Trophoblast cell (in vitro differentiated cells and primary cell): Measurements from ENCODE around the gene TAF1L. TPM values are rescaled to one million over a fixed set of nuclear protein-coding genes. Genes with fewer than 3 reads are reported as not detected.

ENCODE experiments used
- DNase-seq, 2 donors: peaks; one replicate each; pipeline ENCODE4 v3.0.0-alpha.2; 2016
- H2AFZ ChIP-seq: 2 replicates; pipeline ENCODE4 v1.6.1; 2013; ENCODE audit warnings: low read length, moderate library complexity, mild to moderate bottlenecking; ENCODE audit not compliant: insufficient read depth, poor library complexity
- H2AK5ac ChIP-seq: 2 replicates; pipeline ENCODE4 v1.6.1; 2013; ENCODE audit warnings: mild to moderate bottlenecking, low read length
- H2BK120ac ChIP-seq: 2 replicates; pipeline ENCODE4 v1.6.1; 2013; ENCODE audit warnings: low read length, mild to moderate bottlenecking, moderate library complexity; ENCODE audit not compliant: insufficient read depth, poor library complexity
- H2BK12ac ChIP-seq: 2 replicates; pipeline ENCODE4 v1.6.1; 2013; ENCODE audit warnings: mild to moderate bottlenecking, low read length, moderate library complexity
- H2BK5ac ChIP-seq: 2 replicates; pipeline ENCODE4 v1.6.1; 2013; ENCODE audit warnings: low read length, low read depth, moderate library complexity, mild to moderate bottlenecking; ENCODE audit not compliant: poor library complexity
- H3K14ac ChIP-seq: 2 replicates; pipeline ENCODE4 v1.6.1; 2013; ENCODE audit warnings: mild to moderate bottlenecking, low read length
- H3K18ac ChIP-seq: 2 replicates; pipeline ENCODE4 v1.6.1; 2013; ENCODE audit warnings: mild to moderate bottlenecking, low read length
- H3K23ac ChIP-seq: 2 replicates; pipeline ENCODE4 v1.6.1; 2013; ENCODE audit warnings: low read length
- H3K27ac ChIP-seq: 2 replicates; pipeline ENCODE4 v1.5.1; 2013; ENCODE audit warnings: low read depth, mild to moderate bottlenecking, inconsistent platforms, low read length, moderate library complexity
- H3K27me3 ChIP-seq: 2 replicates; pipeline ENCODE4 v1.6.1; 2013; ENCODE audit warnings: inconsistent platforms, mild to moderate bottlenecking, low read length, moderate library complexity; ENCODE audit not compliant: insufficient read depth
- H3K36me3 ChIP-seq, 2 experiments: 1 replicate in 1 of 2; 2 replicates in 1 of 2; pipeline ENCODE4 v1.6.1; 2013; ENCODE audit warnings: low read length in 2 of 2, mild to moderate bottlenecking in 2 of 2, moderate library complexity in 1 of 2; ENCODE audit not compliant: insufficient read depth in 2 of 2, control insufficient read depth in 1 of 2
- H3K4ac ChIP-seq: 2 replicates; pipeline ENCODE4 v1.6.1; 2013; ENCODE audit warnings: low read depth, mild to moderate bottlenecking, low read length, moderate library complexity
- H3K4me1 ChIP-seq, 2 experiments: 1 replicate in 1 of 2; 2 replicates in 1 of 2; pipeline ENCODE4 v1.6.1; 2013; ENCODE audit warnings: low read length in 2 of 2, mild to moderate bottlenecking in 2 of 2, moderate library complexity in 1 of 2; ENCODE audit not compliant: insufficient read depth in 2 of 2, control insufficient read depth in 1 of 2
- H3K4me2 ChIP-seq: 2 replicates; pipeline ENCODE4 v1.6.1; 2013; ENCODE audit warnings: inconsistent platforms, mild to moderate bottlenecking, low read length, moderate library complexity
- H3K4me3 ChIP-seq: 2 replicates; pipeline ENCODE4 v1.5.1; 2013; ENCODE audit warnings: mild to moderate bottlenecking, low read depth, low read length, inconsistent platforms
- H3K79me1 ChIP-seq: one replicate; pipeline ENCODE4 v1.6.1; 2013; ENCODE audit warnings: low read length
- H3K79me2 ChIP-seq: 2 replicates; pipeline ENCODE4 v1.6.1; 2013; ENCODE audit warnings: low read length, mild to moderate bottlenecking; ENCODE audit not compliant: control insufficient read depth, insufficient read depth, poor library complexity
- H3K9ac ChIP-seq: 2 replicates; pipeline ENCODE4 v1.6.1; 2013; ENCODE audit warnings: mild to moderate bottlenecking, low read length
- H3K9me3 ChIP-seq: 2 replicates; pipeline ENCODE4 v1.6.1; 2013; ENCODE audit warnings: low read depth, mild to moderate bottlenecking, control low read depth, inconsistent platforms, low read length; ENCODE audit not compliant: insufficient read depth
- H4K12ac ChIP-seq: 2 replicates; pipeline ENCODE4 v1.6.1; 2013; ENCODE audit warnings: low read depth, mild to moderate bottlenecking, low read length, moderate library complexity
- H4K8ac ChIP-seq: 2 replicates; pipeline ENCODE4 v1.6.1; 2013; ENCODE audit warnings: low read depth, mild to moderate bottlenecking, low read length, moderate library complexity
- H4K91ac ChIP-seq: one replicate; pipeline ENCODE4 v1.6.1; 2013; ENCODE audit warnings: low read depth, mild to moderate bottlenecking, low read length, moderate library complexity
- WGBS: extraction: QIAGEN DNeasy Blood & Tissue Kit; methylation state at CpG from one replicate; pipeline ENCODE4 v1.1.7; 2013; ENCODE audit warnings: missing lambda C conversion rate; ENCODE audit not compliant: insufficient read length, insufficient coverage; ENCODE audit errors: extremely low coverage; 5-methylcytosine and 5-hydroxymethylcytosine counted together
- polyA plus RNA-seq: library from polyadenylated mRNA; stranded (reverse); fragments of 200-250 nt; gene quantifications from 2 replicates; pipeline ENCODE4 v1.2.3, GENCODE V29; 2013

TAF1L gene
- 0.01 TPM in 1 of 2 replicates, not detected in the other for polyA plus RNA-seq

- peaks cover 4% of the 10 kb centered on the region for H3K9me3 ChIP-seq
- no peak within 1 kb of the TSS for H3K9ac ChIP-seq
- no peak within 1 kb of the TSS for H2BK120ac ChIP-seq
- H3K4me2 ChIP-seq: no peak within 1 kb of the TSS
- no peak within 1 kb of the TSS for H4K8ac ChIP-seq
- no peak within 1 kb of the TSS for H3K14ac ChIP-seq
- H3K27ac ChIP-seq: no peak within 1 kb of the TSS
- WGBS: no CpG with 5 or more reads among the region's 23 CpGs
- no peak within 1 kb of the TSS for H3K18ac ChIP-seq
- no peak within 1 kb of the TSS for H4K12ac ChIP-seq
- no peak within 1 kb of the TSS for H4K91ac ChIP-seq
- DNase-seq: no peak
- H3K36me3 ChIP-seq: no peaks in the 10 kb centered on the region
- H3K79me2 ChIP-seq: no peaks in the 10 kb centered on the region
- H2AK5ac ChIP-seq: no peak within 1 kb of the TSS
- H2BK5ac ChIP-seq: no peak within 1 kb of the TSS
- no peak within 1 kb of the TSS for H2BK12ac ChIP-seq
- no peak within 1 kb of the TSS for H2AFZ ChIP-seq
- no peaks in the 10 kb centered on the region for H3K4me1 ChIP-seq
- no peaks in the 10 kb centered on the region for H3K79me1 ChIP-seq
- H3K4ac ChIP-seq: no peak within 1 kb of the TSS
- no peak within 1 kb of the TSS for H3K4me3 ChIP-seq
- H3K27me3 ChIP-seq: no peaks in the 10 kb centered on the region
- H3K23ac ChIP-seq: no peak within 1 kb of the TSS
These were observed at the start of gene TAF1L for GRCh38 chr9:32635362-32635761. TSS of gene TAF1L (minus strand) at chr9:32635669. CDS start at chr9:32635579, 90 bp downstream.

GRCh38 chr9:32681751-32682150 lies 46.3 kb upstream of the TAF1L start:
- Histone ChIP-seq H3K79me1 (no peaks in the 10 kb centered on the region), H3K79me2 (no peaks in the 10 kb centered on the region), H4K91ac (no peak overlapping the region), H3K9ac (no peak overlapping the region), H3K27me3 (no peaks in the 10 kb centered on the region), H2BK5ac (no peak overlapping the region), H3K4me2 (no peak overlapping the region), H3K4me1 (no peaks in the 10 kb centered on the region), H3K36me3 (no peaks in the 10 kb centered on the region), H2AK5ac (no peak overlapping the region), H3K23ac (no peak overlapping the region), H3K4me3 (no peak overlapping the region), H3K4ac (no peak overlapping the region), H4K12ac (no peak overlapping the region), H4K8ac (no peak overlapping the region), H3K14ac (no peak overlapping the region), H2BK12ac (no peak overlapping the region), H3K27ac (no peak overlapping the region), H3K9me3 (peaks cover 5% of the 10 kb centered on the region), H2AFZ (no peak overlapping the region), H3K18ac (no peak overlapping the region), H2BK120ac (no peak overlapping the region)
- WGBS: no CpG with 5 or more reads among the region's 1 CpG
- DNase-seq: no peak

DNA sequence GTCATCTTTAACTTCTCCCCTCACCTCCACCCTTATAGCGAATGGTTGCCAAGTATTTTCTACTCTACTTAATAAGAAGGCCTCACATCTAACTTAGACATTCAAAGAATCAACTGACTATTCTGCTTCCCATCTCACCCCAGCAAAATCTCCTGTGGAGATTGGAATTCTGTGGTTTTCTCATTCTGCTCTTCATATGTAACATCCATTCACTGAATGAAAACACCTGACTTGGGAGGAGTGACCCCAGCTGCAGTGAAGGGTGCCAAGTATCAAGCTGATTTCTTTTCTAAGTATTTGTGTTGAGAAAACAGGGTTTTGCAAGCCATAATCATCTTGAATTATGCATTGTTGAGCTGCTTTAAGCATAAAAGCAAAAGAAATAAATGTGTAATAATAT lies 42.5 kb upstream of the TAF1L start:
- no peak overlapping the region for H3K14ac ChIP-seq
- H2BK120ac ChIP-seq: no peak overlapping the region
- H3K79me1 ChIP-seq: no peaks in the 10 kb centered on the region
- no peaks in the 10 kb centered on the region for H3K4me1 ChIP-seq
- no peak overlapping the region for H3K18ac ChIP-seq
- WGBS: no CpG with 5 or more reads among the region's 1 CpG
- no peaks in the 10 kb centered on the region for H3K79me2 ChIP-seq
- no peak overlapping the region for H4K12ac ChIP-seq
- no peak for DNase-seq
- no peak overlapping the region for H3K27ac ChIP-seq
- H3K36me3 ChIP-seq: no peaks in the 10 kb centered on the region
- H3K9me3 ChIP-seq: peaks cover 3% of the 10 kb centered on the region
- H2BK5ac ChIP-seq: no peak overlapping the region
- no peak overlapping the region for H3K4ac ChIP-seq
- no peak overlapping the region for H3K9ac ChIP-seq
- H2BK12ac ChIP-seq: no peak overlapping the region
- H2AFZ ChIP-seq: no peak overlapping the region
- H3K4me2 ChIP-seq: no peak overlapping the region
- H3K23ac ChIP-seq: no peak overlapping the region
- no peak overlapping the region for H2AK5ac ChIP-seq
- H3K27me3 ChIP-seq: no peaks in the 10 kb centered on the region
- H4K91ac ChIP-seq: no peak overlapping the region
- no peak overlapping the region for H3K4me3 ChIP-seq
- no peak overlapping the region for H4K8ac ChIP-seq

DNA sequence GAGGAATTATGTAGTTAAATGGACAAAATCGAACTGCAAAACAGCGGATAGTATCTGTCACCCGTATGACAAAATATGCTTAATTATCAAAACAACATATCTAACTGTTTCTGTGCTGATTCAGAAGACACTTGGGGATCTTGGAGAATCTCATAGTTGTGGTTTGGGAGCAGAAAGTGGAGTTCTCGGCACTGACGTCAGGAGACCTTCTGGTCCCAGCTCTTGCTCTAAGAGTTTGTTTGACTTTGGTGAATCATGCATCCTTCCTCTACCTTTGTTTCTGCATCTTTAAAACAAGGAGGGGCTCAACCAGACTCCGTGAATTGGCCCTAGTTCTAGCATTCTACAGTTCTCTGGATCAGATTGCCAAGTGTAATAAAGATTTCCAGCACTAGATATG lies 37.0 kb upstream of the TAF1L start:
- no CpG with 5 or more reads among the region's 6 CpGs for WGBS
- peaks cover 11% of the 10 kb centered on the region for H3K9me3 ChIP-seq
- no peak overlapping the region for H2AK5ac ChIP-seq
- no peak overlapping the region for H3K18ac ChIP-seq
- no peaks in the 10 kb centered on the region for H3K79me2 ChIP-seq
- no peak overlapping the region for H3K27ac ChIP-seq
- no peak overlapping the region for H2BK120ac ChIP-seq
- no peak overlapping the region for H3K23ac ChIP-seq
- no peak overlapping the region for H2BK5ac ChIP-seq
- H2BK12ac ChIP-seq: no peak overlapping the region
- no peak overlapping the region for H4K12ac ChIP-seq
- H3K4me1 ChIP-seq: no peaks in the 10 kb centered on the region
- no peak overlapping the region for H3K4me2 ChIP-seq
- H3K36me3 ChIP-seq: no peaks in the 10 kb centered on the region
- H3K9ac ChIP-seq: no peak overlapping the region
- H3K14ac ChIP-seq: no peak overlapping the region
- no peak overlapping the region for H3K4me3 ChIP-seq
- H3K27me3 ChIP-seq: no peaks in the 10 kb centered on the region
- peak; percentile 62 to 67 for DNase-seq
- H4K8ac ChIP-seq: no peak overlapping the region
- no peak overlapping the region for H3K4ac ChIP-seq
- H3K79me1 ChIP-seq: no peaks in the 10 kb centered on the region
- H4K91ac ChIP-seq: no peak overlapping the region
- H2AFZ ChIP-seq: no peak overlapping the region
